ENCODE results near the gene FGF4. TPM values are rescaled to one million over a fixed set of nuclear protein-coding genes. Genes with fewer than 3 reads are reported as not detected.

Gene FGF4
- total and polyA plus RNA-seq, 12 donors = not detected

DNA sequence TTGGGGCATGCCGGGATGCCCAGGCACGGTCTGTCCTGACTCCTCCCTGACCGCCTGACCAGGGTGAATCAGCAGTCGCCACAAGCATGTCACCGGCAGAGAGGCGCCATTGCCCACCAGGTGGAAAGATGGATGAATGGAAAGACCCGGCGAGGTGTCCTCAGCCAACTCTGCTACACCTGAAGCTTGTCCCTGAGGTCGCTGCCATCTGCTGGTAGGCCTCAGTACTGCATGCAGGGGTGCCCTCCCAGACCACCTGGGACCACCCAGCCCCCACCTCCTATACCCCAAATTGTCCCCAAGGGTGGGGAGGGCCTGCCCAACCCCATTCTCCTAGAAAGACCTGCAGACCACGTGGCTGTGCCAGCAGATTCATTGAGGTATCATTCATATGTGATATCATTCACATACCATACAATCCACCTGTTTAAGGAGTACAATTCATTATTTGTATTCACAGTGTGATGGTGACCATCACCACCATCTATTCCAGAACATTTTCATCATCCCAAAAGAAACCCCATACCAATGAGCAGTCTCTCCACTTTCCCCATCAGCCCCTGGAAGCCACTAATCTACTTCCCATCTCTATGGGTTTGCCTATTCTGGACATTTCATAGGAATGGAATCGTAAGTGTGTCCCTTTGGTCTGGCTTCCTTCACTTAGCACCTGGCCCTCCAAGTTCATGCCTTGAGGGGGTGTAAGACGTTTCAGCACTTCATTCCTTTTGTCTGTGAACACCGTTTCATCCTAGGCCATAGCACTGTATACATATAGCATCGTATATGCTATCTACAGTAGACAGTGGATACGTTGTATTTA is 26.6 kb upstream of the FGF4 start:
- no peak for DNase-seq
- no peak overlapping the region for H3K27ac ChIP-seq
- H3K9me3 ChIP-seq = peaks cover 0 to 8% (median 0%) of the 10 kb centered on the region in 11 donors
- no peak for ATAC-seq
- H3K36me3 ChIP-seq = no peaks in the 10 kb centered on the region
- no peak overlapping the region for H3K4me3 ChIP-seq
- H3K4me1 ChIP-seq = peaks cover 0 to 7% (median 0%) of the 10 kb centered on the region in 9 donors
- 26 to 40% methylated on average over 15 of the region's 15 CpGs for WGBS, 2 donors
- intact Hi-C loops (cut with DNase I) = loop anchor here in 2 of 10 donors (5.0 to 10.0 kb wide), 2 partner anchors 66 to 87 kb away; no protein-coding TSS in a partner anchor
- H3K27me3 ChIP-seq = peaks cover 0 to 13% (median 0%) of the 10 kb centered on the region in 7 donors
- TF ChIP-seq, protein P1, sequence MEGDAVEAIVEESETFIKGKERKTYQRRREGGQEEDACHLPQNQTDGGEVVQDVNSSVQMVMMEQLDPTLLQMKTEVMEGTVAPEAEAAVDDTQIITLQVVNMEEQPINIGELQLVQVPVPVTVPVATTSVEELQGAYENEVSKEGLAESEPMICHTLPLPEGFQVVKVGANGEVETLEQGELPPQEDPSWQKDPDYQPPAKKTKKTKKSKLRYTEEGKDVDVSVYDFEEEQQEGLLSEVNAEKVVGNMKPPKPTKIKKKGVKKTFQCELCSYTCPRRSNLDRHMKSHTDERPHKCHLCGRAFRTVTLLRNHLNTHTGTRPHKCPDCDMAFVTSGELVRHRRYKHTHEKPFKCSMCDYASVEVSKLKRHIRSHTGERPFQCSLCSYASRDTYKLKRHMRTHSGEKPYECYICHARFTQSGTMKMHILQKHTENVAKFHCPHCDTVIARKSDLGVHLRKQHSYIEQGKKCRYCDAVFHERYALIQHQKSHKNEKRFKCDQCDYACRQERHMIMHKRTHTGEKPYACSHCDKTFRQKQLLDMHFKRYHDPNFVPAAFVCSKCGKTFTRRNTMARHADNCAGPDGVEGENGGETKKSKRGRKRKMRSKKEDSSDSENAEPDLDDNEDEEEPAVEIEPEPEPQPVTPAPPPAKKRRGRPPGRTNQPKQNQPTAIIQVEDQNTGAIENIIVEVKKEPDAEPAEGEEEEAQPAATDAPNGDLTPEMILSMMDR (IDR thresholded peaks at IDR 0.05) = peak; percentile 33 to 66 (median 62)

DNA sequence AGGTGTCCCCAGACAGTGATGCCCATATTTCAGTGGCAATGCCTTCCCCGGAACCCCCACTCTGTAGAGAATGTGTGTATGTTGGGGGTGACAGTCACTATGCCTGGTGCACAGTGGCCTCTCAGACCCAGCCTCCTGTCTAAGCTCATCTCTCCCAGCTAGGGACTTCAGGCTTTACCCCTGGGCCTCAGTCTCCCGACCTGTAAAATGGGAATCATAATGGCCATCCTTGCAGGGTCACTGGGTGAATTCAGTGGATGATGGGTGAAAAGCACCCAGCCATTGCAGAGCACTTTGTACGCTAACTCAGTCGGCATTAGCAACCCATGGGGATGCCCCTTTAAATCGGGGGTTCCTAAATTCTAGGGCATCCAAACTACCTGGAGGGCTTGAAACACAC is 25.1 kb upstream of the FGF4 start:
- no peaks in the 10 kb centered on the region for H3K36me3 ChIP-seq
- intact Hi-C loops (cut with DNase I) = loop anchor here in 2 of 10 donors (5.0 to 10.0 kb wide), 2 partner anchors 67 to 85 kb away; no protein-coding TSS in a partner anchor
- ATAC-seq (no peak), DNase-seq (no peak)
- H3K9me3 ChIP-seq = peaks cover 0 to 8% (median 0%) of the 10 kb centered on the region in 11 donors
- H3K27ac ChIP-seq = no peak overlapping the region
- peaks cover 0 to 13% (median 0%) of the 10 kb centered on the region in 7 donors for H3K27me3 ChIP-seq
- no peak overlapping the region for H3K4me3 ChIP-seq
- TF ChIP-seq, protein P1 (IDR thresholded peaks at IDR 0.05) = no peak
- H3K4me1 ChIP-seq = peaks cover 0 to 7% (median 0%) of the 10 kb centered on the region in 9 donors
- WGBS, 2 donors = 93 to 94% methylated on average over 5 of the region's 5 CpGs

DNA sequence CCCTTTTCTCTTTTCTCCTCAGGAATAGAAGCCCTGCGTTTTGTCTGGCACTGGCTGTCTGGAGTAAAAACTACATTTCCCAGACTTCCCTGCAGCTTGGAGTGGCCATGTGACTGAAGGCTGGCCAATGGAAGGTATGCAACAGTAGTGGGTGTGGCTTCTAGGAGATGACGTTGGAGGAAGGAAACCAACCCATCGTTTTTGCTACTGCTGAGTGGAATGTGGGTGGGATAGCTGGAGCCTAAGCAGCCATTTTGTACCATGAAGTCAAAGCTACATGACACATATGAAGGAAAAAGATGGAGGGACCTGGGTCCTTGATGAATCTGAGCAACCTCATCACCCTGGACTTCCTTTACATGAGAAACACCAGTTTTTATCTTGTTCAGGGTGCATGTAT is 24.4 kb upstream of the FGF4 start:
- intact Hi-C loops (cut with DNase I) = loop anchor here in 1 of 10 donors (10.0 kb wide), 1 partner anchor 1085 kb away; no protein-coding TSS in a partner anchor
- ATAC-seq (no peak), DNase-seq (no peak)
- TF ChIP-seq, protein P1 (IDR thresholded peaks at IDR 0.05) = no peak
- 24 to 25% methylated on average over 3 of the region's 3 CpGs for WGBS, 2 donors
- H3K27ac ChIP-seq = no peak overlapping the region
- no peak overlapping the region for H3K4me3 ChIP-seq
- peaks cover 0 to 8% (median 0%) of the 10 kb centered on the region in 11 donors for H3K9me3 ChIP-seq
- H3K27me3 ChIP-seq = peaks cover 0 to 13% (median 0%) of the 10 kb centered on the region in 7 donors
- no peaks in the 10 kb centered on the region for H3K36me3 ChIP-seq
- peaks cover 0 to 3% (median 0%) of the 10 kb centered on the region in 9 donors for H3K4me1 ChIP-seq

DNA sequence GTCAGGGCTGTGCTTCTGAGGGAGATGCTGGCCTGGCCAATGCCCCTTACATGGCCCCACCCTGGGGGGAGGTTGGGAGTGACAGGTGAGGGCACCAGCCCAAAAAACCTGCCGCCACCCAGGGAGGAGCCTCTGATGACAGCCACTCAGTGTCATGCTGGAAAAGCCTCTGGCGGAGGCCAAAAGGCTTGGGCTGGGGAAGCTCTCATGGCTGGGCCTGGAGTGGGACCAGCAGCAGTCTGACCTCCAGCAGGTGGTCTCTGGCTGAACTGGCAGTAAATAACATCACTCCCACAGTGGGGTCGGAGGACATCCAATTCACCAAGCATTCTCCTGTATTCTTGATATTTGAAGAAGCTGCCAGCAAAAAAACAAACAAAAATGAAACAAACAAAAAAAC is 24.0 kb upstream of the FGF4 start:
- Histone ChIP-seq H3K9me3 (peaks cover 0 to 8% (median 0%) of the 10 kb centered on the region in 11 donors), H3K4me3 (no peak overlapping the region), H3K27ac (no peak overlapping the region), H3K36me3 (no peaks in the 10 kb centered on the region), H3K4me1 (no peaks in the 10 kb centered on the region), H3K27me3 (peaks cover 0 to 13% (median 0%) of the 10 kb centered on the region in 7 donors)
- intact Hi-C loops (cut with DNase I) = loop anchor here in 1 of 10 donors (10.0 kb wide), 1 partner anchor 1084 kb away; no protein-coding TSS in a partner anchor
- DNase-seq = no peak
- 89 to 100% methylated on average over 3 of the region's 3 CpGs for WGBS, 2 donors
- ATAC-seq = no peak
- TF ChIP-seq, protein P1 (IDR thresholded peaks at IDR 0.05) = no peak
